ENCODE measurements around the gene CACNG6.

GRCh38 chr19:53981376-53981951 is 10.0 kb upstream of the CACNG6 start:
- TF ChIP-seq CTCF (conservative IDR thresholded peaks at IDR 0.05; ENCODE audit: low read depth, low read length) (no peak), EZH2 (IDR thresholded peaks at IDR 0.05; ENCODE audit: borderline replicate concordance, low read depth, low read length, poor library complexity, severe bottlenecking) (no peak)
